IPS-18c (cell line): ENCODE results near the gene REEP6.
"Not testable (repeated sequence)": the region's sequence is repeated elsewhere in the genome, so short reads cannot be mapped to it uniquely, and the experiment has no call there.

Experiments used
- H3K4me3 ChIP-seq: 2 replicates; pipeline ENCODE4 v1.7.0; 2013; ENCODE audit warnings: low read depth, mild to moderate bottlenecking, low read length, moderate library complexity; ENCODE audit not compliant: insufficient read depth
- H3K9me3 ChIP-seq: one replicate; pipeline ENCODE4 v1.6.1; 2013; ENCODE audit warnings: mild to moderate bottlenecking, low read length, moderate library complexity; ENCODE audit not compliant: control insufficient read depth, insufficient read depth

REEP6 gene

DNA sequence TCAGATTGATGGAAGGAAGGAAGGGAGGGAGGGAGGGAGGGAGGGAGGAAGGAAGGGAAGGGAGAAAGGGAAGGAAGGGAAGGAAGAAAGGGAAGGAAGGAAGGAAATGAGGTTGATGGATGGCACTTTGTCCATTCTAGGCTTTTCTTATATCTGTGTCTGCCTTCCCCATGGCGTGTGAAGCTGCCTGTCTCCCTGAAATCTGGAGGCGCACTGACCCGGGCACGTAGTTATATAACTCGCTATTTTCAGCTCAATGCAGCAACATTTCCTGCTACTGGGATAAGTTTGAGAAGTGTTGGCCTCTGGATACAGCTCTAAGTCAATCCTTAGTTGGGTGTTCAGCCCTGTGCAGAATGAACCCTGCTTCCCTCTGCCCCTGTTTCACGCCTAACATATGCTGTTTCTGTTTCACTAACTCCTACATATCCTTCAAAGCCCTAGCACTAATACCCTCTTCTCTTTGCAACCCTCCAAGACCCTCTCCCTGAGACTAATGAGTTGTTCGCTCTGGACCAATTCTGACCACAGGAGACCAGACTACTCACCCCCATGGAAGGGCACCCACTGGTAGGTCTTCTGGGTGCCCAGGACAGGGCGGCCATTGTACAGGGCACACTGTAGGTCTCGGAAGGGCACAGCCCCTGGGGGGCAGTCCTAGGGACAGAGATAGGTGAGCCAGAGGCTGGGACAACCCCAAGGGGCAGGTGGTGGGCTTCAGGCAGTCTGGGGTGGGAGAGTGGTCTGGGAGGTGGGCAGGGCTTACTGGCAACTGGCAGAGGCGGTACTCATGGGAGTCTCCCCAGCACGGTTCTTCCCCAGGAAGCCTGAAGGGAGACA, 18.8 kb downstream of the REEP6 start:
- Histone ChIP-seq H3K9me3 (peaks cover 2% of the 10 kb centered on the region), H3K4me3 (no peak overlapping the region)

DNA sequence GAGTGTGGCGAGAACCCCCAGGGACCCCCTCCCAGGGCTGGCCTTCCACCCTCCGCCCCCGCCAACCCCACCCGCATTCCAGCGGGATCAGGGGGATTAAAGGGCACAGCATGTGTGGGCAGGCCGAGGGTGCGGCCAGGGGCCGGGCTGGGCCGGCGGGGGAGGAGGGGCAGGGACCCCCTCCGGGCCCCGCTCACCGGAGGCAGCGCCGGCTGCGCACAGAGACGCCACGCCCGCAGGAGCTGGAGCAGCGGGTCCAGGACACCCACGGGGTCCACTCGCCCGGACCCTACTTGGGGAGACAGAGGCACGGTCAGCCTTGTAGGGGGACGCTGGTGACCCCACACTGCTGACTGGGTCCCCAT, 19.4 kb downstream of the REEP6 start:
- Histone ChIP-seq H3K9me3 (peaks cover 2% of the 10 kb centered on the region), H3K4me3 (no peak overlapping the region; the same call in 1 of the 2 replicates)

DNA sequence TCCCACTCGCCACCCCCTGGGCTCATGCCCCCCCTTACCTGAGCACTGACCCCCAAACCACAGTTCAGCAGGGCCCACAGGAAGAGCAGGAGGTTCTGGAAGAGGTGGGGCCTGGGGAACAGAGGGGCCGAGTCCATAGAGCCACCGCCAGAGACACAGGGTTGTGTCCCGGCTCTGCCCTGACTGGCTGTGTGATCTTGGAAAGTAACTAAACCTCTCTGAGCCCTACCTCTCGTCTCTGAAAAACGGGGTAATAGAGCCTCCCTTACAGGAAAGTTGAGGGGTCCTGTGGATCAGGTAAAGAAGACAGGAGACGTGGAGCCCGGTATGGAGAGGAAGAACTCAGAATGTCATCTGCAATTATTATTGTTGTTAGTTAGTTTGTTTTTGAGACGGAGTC, 19.8 kb downstream of the REEP6 start:
- Histone ChIP-seq H3K4me3 (no peak overlapping the region; the same call in 1 of the 2 replicates), H3K9me3 (peaks cover 2% of the 10 kb centered on the region)

- no peaks in the 10 kb centered on the region for H3K9me3 ChIP-seq
- no peak overlapping the region for H3K4me3 ChIP-seq
These were observed 20.6 kb downstream of the REEP6 start for GRCh38 chr19:1511318-1512317.

GRCh38 chr19:1512671-1513498, 21.9 kb downstream of the REEP6 start, which contains the start of gene ADAMTSL5:
Gene ADAMTSL5 (minus strand): TSS chr19:1513019. CDS start chr19:1510943, 2,076 bp downstream.
- no peaks in the 10 kb centered on the region for H3K9me3 ChIP-seq
- H3K4me3 ChIP-seq, result peak within 1 kb of the TSS; percentile 34; the same call in 1 of the 2 replicates

DNA sequence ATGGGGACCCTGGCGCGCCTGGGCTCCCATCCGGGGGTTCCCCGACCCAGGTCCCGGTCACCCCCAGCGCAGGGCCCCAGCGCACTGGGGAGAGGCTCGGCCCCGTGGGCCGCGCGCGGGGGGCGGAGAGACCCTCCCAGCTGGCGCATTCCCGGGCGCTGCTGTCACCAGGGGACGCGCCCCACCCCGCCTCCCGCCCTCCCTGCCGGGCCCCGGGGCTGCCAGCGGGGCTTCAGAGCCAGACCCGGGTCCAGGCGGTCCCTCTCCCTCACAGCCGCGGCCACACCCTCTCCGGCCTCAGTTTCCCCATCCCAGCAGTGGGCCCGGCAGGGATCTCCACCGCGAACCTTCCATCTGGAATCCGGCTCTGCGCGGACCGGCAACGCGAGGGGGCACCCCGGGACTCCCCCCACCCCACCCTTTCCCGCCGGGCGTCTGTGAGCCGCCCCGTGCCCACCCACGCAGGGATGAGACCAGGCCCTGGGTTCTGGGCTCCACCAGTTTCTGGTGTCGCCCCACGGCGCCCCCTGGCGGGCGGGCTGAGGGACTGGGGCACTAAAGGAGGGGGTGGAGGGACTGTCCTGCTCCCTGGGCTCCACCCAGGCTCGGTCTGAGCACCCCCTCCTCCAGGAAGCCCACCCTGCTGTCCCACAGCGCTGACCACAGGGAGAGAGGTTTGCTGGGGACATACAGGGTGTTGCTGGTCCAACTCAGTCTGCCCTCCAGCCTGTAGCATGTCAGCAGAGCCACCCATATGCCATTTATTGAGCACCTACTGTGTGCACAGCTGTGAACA, 22.7 kb downstream of the REEP6 start:
- peak overlapping the region; percentile 34; the same call in 1 of the 2 replicates for H3K4me3 ChIP-seq
- H3K9me3 ChIP-seq, result no peaks in the 10 kb centered on the region

- H3K9me3 ChIP-seq, result no peaks in the 10 kb centered on the region
- H3K4me3 ChIP-seq, result no peak overlapping the region
These were observed 23.3 kb downstream of the REEP6 start for GRCh38 chr19:1514295-1514661.

DNA sequence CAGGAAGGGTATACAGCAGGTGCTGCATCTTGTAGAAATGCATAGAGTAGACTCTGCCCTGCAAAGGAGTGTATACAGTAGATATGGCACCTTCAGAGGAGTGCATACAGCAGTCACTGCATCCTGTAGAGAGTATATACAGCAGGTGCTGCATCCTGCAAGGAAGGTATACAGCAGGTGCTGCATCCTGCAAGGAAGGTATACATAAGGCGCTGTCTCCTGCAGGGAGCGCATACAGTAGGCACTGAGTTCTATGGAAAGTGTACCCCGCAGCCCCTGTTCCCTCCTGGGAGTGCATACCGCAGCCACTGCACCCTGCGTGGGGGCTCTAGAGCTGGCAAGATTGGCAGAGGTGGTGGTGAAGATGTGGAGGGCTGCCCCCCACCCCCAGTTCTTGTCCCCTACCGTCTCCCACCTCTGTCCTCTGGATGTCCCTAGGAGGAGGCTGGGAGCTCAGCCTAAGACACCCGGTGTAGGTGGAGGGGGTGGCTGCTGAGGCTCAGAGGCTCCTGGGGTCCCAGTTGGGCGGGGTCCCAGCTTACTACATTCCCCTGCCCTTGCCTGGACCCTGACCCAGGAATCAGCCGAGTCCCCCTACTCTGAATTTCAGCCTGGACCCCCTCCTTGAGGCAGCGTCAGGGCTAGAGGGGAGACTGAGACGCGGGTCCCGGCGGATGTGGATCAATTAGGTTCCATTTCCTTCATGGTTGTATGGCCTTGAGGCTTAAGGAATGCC, 24.2 kb downstream of the REEP6 start:
- Histone ChIP-seq H3K4me3 (no peak overlapping the region), H3K9me3 (no peaks in the 10 kb centered on the region)

DNA sequence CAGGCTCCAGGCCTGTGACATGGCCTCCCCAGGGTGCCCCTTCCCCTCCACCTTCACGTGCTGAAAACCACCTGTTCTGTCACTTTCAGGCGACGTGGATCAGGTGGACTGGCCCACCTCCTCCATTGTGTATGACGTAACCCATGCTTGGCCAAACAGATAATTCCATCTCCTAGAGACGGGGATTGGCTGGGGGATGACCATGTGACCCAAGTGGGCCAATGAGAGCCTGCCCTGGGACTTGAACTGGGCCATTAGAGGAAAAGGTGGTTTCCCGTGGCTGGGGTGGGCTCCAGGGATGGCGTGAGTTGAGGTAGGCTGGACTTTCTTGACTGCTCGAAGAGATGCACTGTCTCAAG, 25.4 kb downstream of the REEP6 start:
- no peaks in the 10 kb centered on the region for H3K9me3 ChIP-seq
- H3K4me3 ChIP-seq, result no peak overlapping the region

- Histone ChIP-seq H3K9me3 (no peaks in the 10 kb centered on the region), H3K4me3 (no peak overlapping the region; the same call in 1 of the 2 replicates)
These were observed 27.5 kb downstream of the REEP6 start for GRCh38 chr19:1518471-1518870.

GRCh38 chr19:1519802-1520201, 28.8 kb downstream of the REEP6 start:
- H3K4me3 ChIP-seq, H3K9me3 ChIP-seq: not testable (repeated sequence)

DNA sequence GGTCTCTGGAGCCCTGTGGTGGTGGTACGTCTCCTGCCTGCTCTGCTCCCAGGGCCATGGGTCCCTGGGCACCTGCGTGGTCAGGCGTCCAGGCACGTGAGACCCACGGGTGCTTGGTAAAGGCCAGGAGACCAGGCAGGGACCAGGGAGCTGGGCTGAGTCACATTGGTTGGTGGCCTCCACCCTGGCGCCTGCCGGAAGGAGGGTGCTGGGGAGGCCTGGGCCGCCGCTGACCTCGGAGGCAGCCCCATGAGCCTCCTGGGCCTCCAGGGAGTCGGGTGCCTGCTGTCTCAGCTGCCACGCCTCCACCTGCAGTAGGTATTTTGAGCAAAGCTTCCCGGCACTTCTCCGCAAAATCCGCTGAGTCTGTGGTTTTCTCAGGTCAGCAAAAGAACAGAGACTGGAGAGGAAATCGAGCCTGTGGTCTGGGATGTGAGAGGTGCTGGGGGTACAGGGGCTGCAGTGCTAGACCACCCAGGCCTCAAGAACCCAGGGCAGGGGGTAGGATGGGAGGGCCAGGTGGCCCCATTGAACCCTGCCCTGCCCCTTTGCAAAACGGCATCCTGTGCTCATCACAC, 29.3 kb downstream of the REEP6 start:
- Histone ChIP-seq H3K4me3 (no peak overlapping the region), H3K9me3 (no peaks in the 10 kb centered on the region)

DNA sequence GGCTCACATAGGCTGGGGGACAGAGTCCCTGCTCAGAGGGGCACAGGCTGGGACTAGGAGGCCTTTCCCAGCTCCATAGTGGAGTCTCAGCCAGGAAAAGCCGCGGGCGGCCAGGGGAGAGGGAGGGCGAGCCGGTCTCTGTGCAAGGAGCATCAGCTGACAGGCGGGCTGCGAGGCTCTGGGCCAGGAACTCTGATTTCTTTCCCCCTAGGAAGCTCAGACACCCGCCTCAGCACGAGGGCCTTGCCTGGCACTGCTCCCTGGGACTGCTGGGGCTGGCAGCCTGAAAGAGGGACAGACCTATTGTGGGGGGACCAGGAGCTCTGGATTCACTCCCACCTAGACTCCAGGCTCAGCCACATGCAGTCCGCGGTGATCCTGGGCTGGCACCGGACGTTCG, 30.7 kb downstream of the REEP6 start:
- Histone ChIP-seq H3K9me3 (no peaks in the 10 kb centered on the region), H3K4me3 (no peak overlapping the region)

DNA sequence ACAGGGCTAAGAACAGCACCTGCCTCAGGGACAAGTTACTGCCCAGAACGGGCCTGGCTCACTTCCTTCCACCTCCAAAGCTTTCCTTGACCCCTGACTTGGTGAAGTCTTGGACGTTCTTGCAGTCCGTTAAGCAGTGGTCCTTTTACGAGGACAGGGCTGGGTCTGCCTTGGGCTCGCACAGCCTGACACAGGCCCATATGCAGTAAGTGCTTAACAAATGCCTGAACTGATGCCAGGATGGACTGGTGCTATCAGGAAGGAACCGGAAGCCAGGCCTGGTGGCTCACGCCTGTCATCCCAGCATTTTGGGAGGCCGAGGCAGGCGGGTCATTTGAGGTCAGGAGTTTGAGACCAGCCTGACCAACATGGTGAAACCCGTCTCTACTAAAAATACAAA, 31.1 kb downstream of the REEP6 start:
- Histone ChIP-seq H3K9me3 (no peaks in the 10 kb centered on the region), H3K4me3 (no peak overlapping the region)

GRCh38 chr19:1522838-1523237, 31.9 kb downstream of the REEP6 start:
- H3K9me3 ChIP-seq, result no peaks in the 10 kb centered on the region
- no peak overlapping the region for H3K4me3 ChIP-seq
